Neuron (in vitro differentiated cells): ENCODE results near the gene OR2W3.

Source experiments
- H2AFZ ChIP-seq: one replicate; pipeline ENCODE4 v1.6.1; 2013; ENCODE audit warnings: low read depth, mild to moderate bottlenecking, inconsistent platforms, low read length, moderate library complexity
- H3K27me3 ChIP-seq: one replicate; pipeline ENCODE4 v1.6.1; 2013; ENCODE audit warnings: low read length; ENCODE audit not compliant: insufficient read depth
- H3K36me3 ChIP-seq: one replicate; pipeline ENCODE4 v1.6.1; 2013; ENCODE audit warnings: low read length; ENCODE audit not compliant: insufficient read depth
- H3K4me1 ChIP-seq: one replicate; pipeline ENCODE4 v1.6.1; 2013; ENCODE audit warnings: low read length; ENCODE audit not compliant: insufficient read depth
- H3K4me3 ChIP-seq: 2 replicates; pipeline ENCODE4 v1.5.1; 2013; ENCODE audit warnings: mild to moderate bottlenecking, low read length, moderate library complexity
- H3K9me3 ChIP-seq: one replicate; pipeline ENCODE4 v1.6.1; 2013; ENCODE audit warnings: low read length

OR2W3 gene

DNA sequence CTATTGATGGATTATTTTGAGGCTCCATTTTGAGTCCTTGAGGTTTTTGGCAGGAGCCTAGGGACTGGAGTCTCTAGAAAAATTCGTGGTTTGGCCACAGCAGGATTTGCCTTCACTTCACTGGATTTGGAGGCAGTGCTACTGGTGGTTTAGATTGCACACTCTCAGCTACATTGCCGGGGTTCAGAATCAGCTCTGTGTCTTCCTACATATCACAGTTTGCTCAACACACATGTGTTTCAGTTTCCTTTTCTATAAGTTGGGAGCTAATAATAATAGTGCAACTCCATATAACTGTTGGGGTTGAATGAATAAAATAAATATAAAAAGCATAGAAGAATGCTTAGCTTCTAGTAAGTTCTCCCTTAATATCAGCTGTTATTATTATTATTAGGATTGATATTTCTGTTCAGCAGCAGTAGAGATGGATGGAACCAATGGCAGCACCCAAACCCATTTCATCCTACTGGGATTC lies at the start of gene OR2W3:
Gene OR2W3, plus strand, starts transcription at position 425 of the 475 bp plus-strand sequence. Its CDS starts 0 bp downstream, at position 425.
- H2AFZ ChIP-seq = no peak within 1 kb of the TSS
- H3K36me3 ChIP-seq = no peaks in the 10 kb centered on the region
- H3K9me3 ChIP-seq = no peaks in the 10 kb centered on the region
- no peaks in the 10 kb centered on the region for H3K27me3 ChIP-seq
- no peak within 1 kb of the TSS for H3K4me3 ChIP-seq
- H3K4me1 ChIP-seq = no peaks in the 10 kb centered on the region

DNA sequence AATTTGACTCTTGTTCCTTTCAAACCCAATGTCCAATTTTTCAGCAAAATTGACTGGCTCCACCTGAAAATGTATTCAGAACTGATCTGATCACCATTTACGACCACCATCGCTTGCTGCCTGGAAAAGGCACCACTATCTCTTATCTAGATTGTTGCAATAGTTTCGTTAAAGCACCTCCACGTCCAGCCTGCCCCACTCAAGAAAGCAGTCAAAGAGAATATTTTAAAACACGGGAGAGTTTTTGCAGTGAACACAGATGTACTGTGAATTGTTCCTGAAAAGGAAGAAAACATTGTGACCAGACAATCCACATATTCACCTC lies 49.7 kb upstream of the OR2W3 start:
- Histone ChIP-seq H3K27me3 (no peaks in the 10 kb centered on the region), H3K9me3 (no peaks in the 10 kb centered on the region), H3K36me3 (no peaks in the 10 kb centered on the region), H2AFZ (no peak overlapping the region), H3K4me3 (no peak overlapping the region), H3K4me1 (no peaks in the 10 kb centered on the region)

DNA sequence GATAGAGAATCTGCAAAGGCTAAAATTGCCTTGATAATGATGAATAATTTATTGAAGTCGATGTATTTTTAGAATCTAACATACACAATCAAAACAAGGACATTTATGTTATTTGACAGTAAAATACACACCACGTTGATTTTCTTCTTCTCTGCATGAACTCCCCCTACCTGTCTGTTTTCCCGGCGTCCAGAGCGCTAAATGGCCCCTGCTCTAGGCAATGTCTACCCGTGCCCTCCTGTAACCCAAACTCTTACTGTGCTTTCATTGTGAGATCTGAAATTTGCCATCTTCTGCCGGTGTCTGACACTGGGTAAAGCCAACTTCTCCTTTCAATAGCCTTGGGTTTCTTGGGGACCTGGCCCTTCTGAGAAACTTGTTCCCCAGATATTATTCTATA lies 47.0 kb upstream of the OR2W3 start:
- Histone ChIP-seq H3K9me3 (no peaks in the 10 kb centered on the region), H3K4me3 (no peak overlapping the region)

DNA sequence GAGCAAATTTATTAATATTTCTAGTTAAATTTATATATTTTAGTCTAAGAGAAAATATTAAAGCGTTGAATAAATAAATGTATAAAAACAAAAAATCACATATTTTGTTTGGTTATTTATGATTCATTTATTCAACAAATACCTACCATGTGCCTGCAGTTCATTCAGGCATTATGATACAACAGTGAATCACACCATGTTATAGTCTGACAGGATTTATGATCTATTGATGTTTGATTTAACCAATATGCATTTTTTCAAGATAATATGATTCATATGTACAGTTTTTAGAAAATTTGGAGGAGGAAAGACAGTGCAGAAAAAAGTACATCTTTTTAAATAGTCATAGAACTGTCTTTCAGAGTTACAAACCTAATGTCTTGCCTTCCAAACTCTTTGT lies 45.8 kb upstream of the OR2W3 start:
- Histone ChIP-seq H3K27me3 (no peaks in the 10 kb centered on the region), H3K9me3 (no peaks in the 10 kb centered on the region), H3K4me3 (no peak overlapping the region)

More for the DNA sequence above, 47.0 kb upstream of the OR2W3 start:
- no peak overlapping the region for H2AFZ ChIP-seq
- H3K27me3 ChIP-seq = no peaks in the 10 kb centered on the region
- H3K4me1 ChIP-seq = no peaks in the 10 kb centered on the region
- H3K36me3 ChIP-seq = no peaks in the 10 kb centered on the region

DNA sequence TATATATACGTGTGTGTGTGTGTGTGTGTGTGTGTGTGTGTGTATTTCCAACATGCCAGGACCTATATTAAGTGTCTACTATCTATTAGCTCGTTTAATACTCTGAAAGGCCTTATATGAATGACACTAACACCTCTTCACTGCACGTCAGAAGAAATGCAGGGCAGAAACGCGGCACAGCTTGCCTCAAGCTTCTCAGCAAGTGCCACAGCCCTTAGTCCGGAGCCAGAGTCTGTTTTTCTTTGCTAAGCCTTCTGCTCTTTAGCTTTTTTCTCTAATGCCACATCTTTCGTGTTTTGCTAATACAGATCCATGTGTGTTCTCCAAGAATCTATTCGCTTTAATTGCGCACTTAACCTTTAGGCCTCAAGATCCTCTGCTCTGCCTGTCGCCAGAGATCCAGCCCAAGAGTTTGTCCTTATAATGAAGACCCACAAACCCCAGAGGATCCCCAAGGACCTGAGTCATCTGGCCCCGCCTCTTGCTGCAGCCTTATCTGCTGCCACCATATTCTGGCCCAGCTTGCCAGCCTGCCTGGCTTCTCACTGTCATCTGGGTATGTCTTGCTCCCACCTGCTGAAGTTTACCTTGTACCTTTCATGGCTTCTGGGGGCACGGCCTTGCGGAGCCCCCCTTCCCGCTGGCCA lies 40.4 kb upstream of the OR2W3 start:
- Histone ChIP-seq H3K27me3 (no peaks in the 10 kb centered on the region), H3K4me1 (no peaks in the 10 kb centered on the region), H3K9me3 (no peaks in the 10 kb centered on the region), H3K36me3 (no peaks in the 10 kb centered on the region), H2AFZ (no peak overlapping the region), H3K4me3 (no peak overlapping the region)

More for the DNA sequence above, 45.8 kb upstream of the OR2W3 start:
- no peaks in the 10 kb centered on the region for H3K4me1 ChIP-seq
- no peak overlapping the region for H2AFZ ChIP-seq
- H3K36me3 ChIP-seq = no peaks in the 10 kb centered on the region

DNA sequence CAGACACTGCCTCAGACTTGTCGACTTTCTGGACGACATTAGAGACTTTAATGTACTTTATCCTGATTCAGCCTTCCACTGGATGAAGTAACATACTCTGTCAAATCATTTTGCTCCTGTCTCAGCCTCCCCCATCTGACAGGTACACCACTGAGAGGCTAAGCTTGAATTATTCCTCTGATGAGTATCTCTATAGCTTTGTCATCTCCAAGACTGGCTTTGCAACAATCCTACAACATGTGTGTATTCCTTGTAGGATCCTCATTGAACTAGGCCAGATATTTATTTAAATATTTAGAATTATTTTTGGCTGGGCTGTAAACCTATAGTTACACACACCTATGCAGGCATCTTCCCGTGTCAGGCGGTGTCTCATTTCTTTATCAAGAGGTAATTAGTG lies 39.5 kb upstream of the OR2W3 start:
- Histone ChIP-seq H3K9me3 (no peaks in the 10 kb centered on the region), H3K27me3 (no peaks in the 10 kb centered on the region), H3K4me1 (no peaks in the 10 kb centered on the region), H3K4me3 (no peak overlapping the region), H2AFZ (no peak overlapping the region), H3K36me3 (no peaks in the 10 kb centered on the region)

DNA sequence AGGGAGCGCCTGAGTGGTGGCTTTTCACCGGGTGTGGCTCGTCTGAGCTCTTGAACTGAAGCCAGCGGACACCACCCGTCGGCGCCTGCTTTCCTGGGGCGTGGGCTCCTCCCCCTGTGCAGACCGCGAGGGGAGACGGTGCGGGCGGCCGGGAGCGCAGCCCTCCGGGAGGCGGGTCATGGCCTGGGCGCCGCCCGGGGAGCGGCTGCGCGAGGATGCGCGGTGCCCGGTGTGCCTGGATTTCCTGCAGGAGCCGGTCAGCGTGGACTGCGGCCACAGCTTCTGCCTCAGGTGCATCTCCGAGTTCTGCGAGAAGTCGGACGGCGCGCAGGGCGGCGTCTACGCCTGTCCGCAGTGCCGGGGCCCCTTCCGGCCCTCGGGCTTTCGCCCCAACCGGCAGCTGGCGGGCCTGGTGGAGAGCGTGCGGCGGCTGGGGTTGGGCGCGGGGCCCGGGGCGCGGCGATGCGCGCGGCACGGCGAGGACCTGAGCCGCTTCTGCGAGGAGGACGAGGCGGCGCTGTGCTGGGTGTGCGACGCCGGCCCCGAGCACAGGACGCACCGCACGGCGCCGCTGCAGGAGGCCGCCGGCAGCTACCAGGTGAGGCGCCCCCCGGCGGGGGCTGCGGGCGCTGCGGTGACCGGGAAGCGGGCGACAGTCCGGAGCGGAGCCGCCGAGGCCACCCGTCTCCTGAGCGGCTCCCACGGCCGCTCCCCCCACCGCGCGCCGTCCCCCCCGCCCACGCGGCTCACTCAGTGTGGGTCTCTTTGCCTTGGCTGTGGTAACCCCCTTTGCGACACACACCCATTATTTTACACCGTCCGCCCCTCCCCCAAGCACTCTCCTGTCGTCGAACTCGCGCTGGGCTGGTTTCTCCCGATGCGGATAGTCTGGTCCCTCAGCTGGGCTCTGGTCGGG lies 38.1 kb upstream of the OR2W3 start, which contains the start of gene TRIM58:
Gene TRIM58, plus strand, starts transcription at position 119 of the 916 bp plus-strand sequence. Its CDS starts 60 bp downstream, at position 179.
- H3K4me1 ChIP-seq = no peaks in the 10 kb centered on the region
- H3K9me3 ChIP-seq = no peaks in the 10 kb centered on the region
- H3K4me3 ChIP-seq = no peak within 1 kb of the TSS
- H3K27me3 ChIP-seq = no peaks in the 10 kb centered on the region
- H2AFZ ChIP-seq = no peak within 1 kb of the TSS
- H3K36me3 ChIP-seq = no peaks in the 10 kb centered on the region

DNA sequence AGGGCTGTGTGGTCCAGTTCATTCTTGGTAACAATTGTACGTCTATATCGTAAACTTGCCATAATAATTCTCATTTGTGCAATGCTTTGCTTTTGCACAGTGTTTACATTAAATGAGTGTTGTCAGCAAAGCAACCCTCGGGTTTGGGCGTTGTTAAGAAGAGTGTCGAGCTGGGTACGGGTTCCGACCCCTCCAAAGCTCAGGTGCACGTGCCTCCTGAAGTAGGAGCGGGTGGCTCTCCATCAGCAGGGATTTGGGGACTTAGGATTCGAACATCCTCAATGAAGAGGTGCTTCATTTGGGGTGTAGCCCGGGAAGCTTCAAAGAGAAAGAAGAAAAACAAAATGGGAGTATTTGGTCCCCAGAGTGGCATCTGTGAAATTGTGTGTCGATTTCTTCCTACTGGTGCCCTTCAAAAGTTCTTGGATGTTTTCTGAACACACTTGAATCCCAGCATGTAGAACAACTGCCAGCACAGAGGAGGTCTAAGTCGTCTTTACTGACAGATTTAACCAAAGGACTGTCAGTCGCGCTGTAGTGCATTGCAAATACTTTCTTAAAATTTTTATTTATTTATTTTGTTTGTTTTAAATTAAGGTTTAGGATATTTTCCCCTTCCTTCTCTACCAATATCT lies 37.3 kb upstream of the OR2W3 start:
- H2AFZ ChIP-seq = no peak overlapping the region
- no peak overlapping the region for H3K4me3 ChIP-seq
- no peaks in the 10 kb centered on the region for H3K9me3 ChIP-seq
- no peaks in the 10 kb centered on the region for H3K27me3 ChIP-seq
- H3K36me3 ChIP-seq = no peaks in the 10 kb centered on the region
- no peaks in the 10 kb centered on the region for H3K4me1 ChIP-seq

DNA sequence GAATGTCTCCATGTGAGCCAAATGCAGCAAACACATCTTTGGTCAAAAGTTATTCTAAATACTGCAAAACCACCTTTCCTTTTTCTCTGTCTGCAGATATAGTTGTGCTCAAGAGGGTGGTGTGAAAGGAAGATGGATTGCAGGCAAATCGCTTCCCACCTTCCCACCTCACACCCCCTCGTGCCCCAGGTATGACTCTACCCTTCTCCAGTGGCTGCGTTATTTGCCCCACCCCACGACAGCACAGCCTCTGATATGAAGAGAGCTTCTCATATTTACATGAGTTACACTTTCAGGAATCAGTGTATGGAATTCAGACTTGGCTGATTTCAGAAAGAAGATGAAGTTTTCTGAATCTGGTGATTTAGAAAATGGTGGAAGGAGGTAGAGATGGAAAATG lies 32.6 kb upstream of the OR2W3 start:
- Histone ChIP-seq H2AFZ (no peak overlapping the region), H3K27me3 (no peaks in the 10 kb centered on the region), H3K4me3 (no peak overlapping the region), H3K36me3 (no peaks in the 10 kb centered on the region), H3K9me3 (no peaks in the 10 kb centered on the region), H3K4me1 (no peaks in the 10 kb centered on the region)

DNA sequence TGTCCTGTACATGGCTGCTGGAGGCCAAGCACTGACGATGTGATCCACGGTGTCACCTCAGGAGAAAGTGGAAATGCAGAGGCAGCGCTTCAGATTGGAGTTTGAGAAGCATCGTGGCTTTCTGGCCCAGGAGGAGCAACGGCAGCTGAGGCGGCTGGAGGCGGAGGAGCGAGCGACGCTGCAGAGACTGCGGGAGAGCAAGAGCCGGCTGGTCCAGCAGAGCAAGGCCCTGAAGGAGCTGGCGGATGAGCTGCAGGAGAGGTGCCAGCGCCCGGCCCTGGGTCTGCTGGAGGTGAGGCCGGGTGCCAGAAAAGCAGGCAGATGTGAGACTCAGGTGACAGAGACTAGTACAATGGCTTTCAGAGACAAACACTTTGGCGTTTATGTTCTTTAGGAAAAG lies 30.7 kb upstream of the OR2W3 start:
- no peaks in the 10 kb centered on the region for H3K36me3 ChIP-seq
- no peaks in the 10 kb centered on the region for H3K9me3 ChIP-seq
- no peak overlapping the region for H3K4me3 ChIP-seq
- H2AFZ ChIP-seq = no peak overlapping the region
- H3K4me1 ChIP-seq = no peaks in the 10 kb centered on the region
- H3K27me3 ChIP-seq = no peaks in the 10 kb centered on the region

DNA sequence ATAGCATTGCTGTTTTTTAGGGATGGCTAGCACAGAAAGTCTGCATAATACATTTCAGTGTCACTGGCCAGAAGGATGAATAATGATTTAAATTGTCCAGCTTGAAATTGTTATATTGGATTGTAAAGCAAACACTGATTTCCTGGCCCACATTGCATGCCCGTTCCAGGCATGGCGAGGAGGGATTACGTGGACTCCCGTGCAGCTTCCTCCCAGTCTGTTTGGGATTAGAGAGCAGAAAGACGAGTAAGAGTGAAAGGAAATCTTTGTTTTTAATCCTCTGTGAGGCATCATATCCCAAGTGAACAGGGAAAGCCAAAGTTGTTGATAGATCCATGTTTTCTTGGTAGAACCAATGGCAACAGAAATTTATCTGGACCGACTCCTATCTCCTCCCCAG lies 30.0 kb upstream of the OR2W3 start:
- Histone ChIP-seq H3K4me1 (no peaks in the 10 kb centered on the region), H3K36me3 (no peaks in the 10 kb centered on the region), H3K9me3 (no peaks in the 10 kb centered on the region), H3K27me3 (no peaks in the 10 kb centered on the region), H2AFZ (no peak overlapping the region), H3K4me3 (no peak overlapping the region)

DNA sequence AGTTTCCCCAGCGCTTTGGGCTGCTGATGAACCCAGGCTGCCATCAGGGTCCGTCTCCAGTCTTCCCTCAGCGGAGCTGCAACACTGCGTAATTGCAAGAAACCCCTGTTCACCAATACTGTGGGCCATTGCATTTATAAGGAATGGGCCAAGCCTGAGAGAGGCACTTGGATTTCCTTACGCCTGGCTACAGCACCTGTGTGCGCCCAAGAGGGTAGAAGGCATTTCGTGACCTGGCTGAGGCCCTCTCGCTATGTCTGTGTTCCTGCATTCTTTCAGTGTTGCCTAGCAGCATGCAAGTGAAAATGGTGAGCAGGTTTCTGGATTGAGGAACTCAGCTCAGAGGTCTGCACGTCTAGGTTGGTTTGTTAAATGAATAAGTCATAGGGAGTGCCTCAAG lies 12.0 kb upstream of the OR2W3 start:
- no peaks in the 10 kb centered on the region for H3K4me1 ChIP-seq
- no peak overlapping the region for H2AFZ ChIP-seq
- H3K36me3 ChIP-seq = no peaks in the 10 kb centered on the region
- H3K4me3 ChIP-seq = no peak overlapping the region
- H3K9me3 ChIP-seq = no peaks in the 10 kb centered on the region
- no peaks in the 10 kb centered on the region for H3K27me3 ChIP-seq

DNA sequence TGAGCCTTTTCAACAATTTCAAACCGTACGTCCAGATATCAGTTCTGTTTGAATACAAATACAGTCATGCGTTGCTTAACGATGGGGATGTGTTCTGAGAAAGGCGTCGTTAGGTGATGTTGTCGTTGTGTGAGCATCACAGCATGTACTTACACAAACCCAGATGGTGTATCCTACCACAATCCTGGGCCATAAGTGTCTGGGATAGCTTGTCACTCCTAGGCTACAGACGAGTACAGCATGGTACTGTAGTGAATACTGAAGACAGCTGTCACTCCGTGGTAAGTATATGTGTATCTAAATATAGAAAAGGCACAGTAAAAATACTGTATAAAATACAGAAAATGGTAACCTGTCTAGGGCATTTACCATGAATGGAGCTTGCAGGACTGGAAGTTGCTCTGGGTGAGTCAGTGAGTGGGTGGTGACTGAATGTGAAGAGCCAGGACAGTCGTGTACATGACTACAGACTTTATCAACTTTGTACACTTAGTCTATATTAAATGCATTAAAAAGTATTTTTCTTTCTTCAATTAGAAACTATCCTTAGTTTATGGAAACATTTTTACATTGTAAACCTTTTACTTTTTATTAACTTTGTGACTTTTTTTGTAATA lies 10.5 kb upstream of the OR2W3 start:
- no peak overlapping the region for H2AFZ ChIP-seq
- H3K4me1 ChIP-seq = no peaks in the 10 kb centered on the region
- H3K4me3 ChIP-seq = no peak overlapping the region
- no peaks in the 10 kb centered on the region for H3K36me3 ChIP-seq
- no peaks in the 10 kb centered on the region for H3K27me3 ChIP-seq
- H3K9me3 ChIP-seq = no peaks in the 10 kb centered on the region
